DOHH2 (cell line): ENCODE measurements around the gene DCAF8.

Experiments used
- H3F3A ChIP-seq: fragments of 200-600 bp; sonication (generic), shearing (Covaris generic); 2 replicates; pipeline ENCODE4 v1.6.0; 2016; ENCODE audit warnings: antibody characterized with exemption, mild to moderate bottlenecking; ENCODE audit not compliant: control insufficient read depth, insufficient read depth
- H3K27ac ChIP-seq: fragments of 200-600 bp; sonication (generic); 2 replicates; pipeline ENCODE4 v1.5.1; 2014; ENCODE audit warnings: low read depth, mild to moderate bottlenecking, low read length, moderate library complexity
- H3K27me3 ChIP-seq: fragments of 200-600 bp; sonication (generic); 2 replicates; pipeline ENCODE4 v1.6.1; 2014; ENCODE audit warnings: mild to moderate bottlenecking, low read length, mixed read lengths; ENCODE audit not compliant: control insufficient read depth
- H3K36me3 ChIP-seq: fragments of 200-600 bp; sonication (generic); 2 replicates; pipeline ENCODE4 v1.6.1; 2014; ENCODE audit warnings: mild to moderate bottlenecking, low read length, moderate library complexity, mixed read lengths; ENCODE audit not compliant: control insufficient read depth
- H3K4me1 ChIP-seq: fragments of 200-600 bp; sonication (generic); 2 replicates; pipeline ENCODE4 v1.6.1; 2014; ENCODE audit warnings: mild to moderate bottlenecking, low read length, mixed read lengths; ENCODE audit not compliant: control insufficient read depth
- H3K4me2 ChIP-seq: fragments of 200-600 bp; sonication (generic); 2 replicates; pipeline ENCODE4 v1.6.0; 2014; ENCODE audit warnings: mild to moderate bottlenecking, low read length, moderate library complexity
- H3K4me3 ChIP-seq: fragments of 200-600 bp; sonication (generic); 2 replicates; pipeline ENCODE4 v1.5.1; 2014; ENCODE audit warnings: mild to moderate bottlenecking, low read length, mixed read lengths
- H3K79me2 ChIP-seq: fragments of 200-600 bp; sonication (generic); 2 replicates; pipeline ENCODE4 v1.6.1; 2014; ENCODE audit warnings: mild to moderate bottlenecking, low read length, mixed read lengths; ENCODE audit not compliant: control insufficient read depth
- H3K9me2 ChIP-seq: fragments of 200-600 bp; sonication (generic); replicated peaks from 2 replicates; pipeline ENCODE4 v1.6.1; 2014; ENCODE audit warnings: mild to moderate bottlenecking, low read length, mixed read lengths; ENCODE audit not compliant: control insufficient read depth
- H3K9me3 ChIP-seq: fragments of 200-600 bp; sonication (generic); 2 replicates; pipeline ENCODE4 v1.6.1; 2014; ENCODE audit warnings: antibody characterized with exemption, low read length, mixed read lengths; ENCODE audit not compliant: control insufficient read depth, insufficient read depth
- H4K20me1 ChIP-seq: fragments of 200-600 bp; sonication (generic); 2 replicates; pipeline ENCODE4 v1.6.0; 2014; ENCODE audit warnings: low read depth, mild to moderate bottlenecking, antibody characterized with exemption, low read length, moderate library complexity; ENCODE audit not compliant: control insufficient read depth, insufficient read depth
- EZH2phosphoT487 ChIP-seq: fragments of 200-600 bp; sonication (generic); IDR thresholded peaks from 2 replicates; pipeline ENCODE4 v1.6.1; 2017; ENCODE audit warnings: borderline replicate concordance, mild to moderate bottlenecking, antibody characterized with exemption, low read length, moderate library complexity, mixed read lengths
- TF ChIP-seq, protein P1 (sequence below): fragments of 200-600 bp; sonication (generic); IDR thresholded peaks from one replicate; pipeline ENCODE4 v1.5.1; 2014; ENCODE audit warnings: antibody characterized with exemption, mild to moderate bottlenecking, low read depth, low read length; ENCODE audit not compliant: poor library complexity, severe bottlenecking

Gene DCAF8

DNA sequence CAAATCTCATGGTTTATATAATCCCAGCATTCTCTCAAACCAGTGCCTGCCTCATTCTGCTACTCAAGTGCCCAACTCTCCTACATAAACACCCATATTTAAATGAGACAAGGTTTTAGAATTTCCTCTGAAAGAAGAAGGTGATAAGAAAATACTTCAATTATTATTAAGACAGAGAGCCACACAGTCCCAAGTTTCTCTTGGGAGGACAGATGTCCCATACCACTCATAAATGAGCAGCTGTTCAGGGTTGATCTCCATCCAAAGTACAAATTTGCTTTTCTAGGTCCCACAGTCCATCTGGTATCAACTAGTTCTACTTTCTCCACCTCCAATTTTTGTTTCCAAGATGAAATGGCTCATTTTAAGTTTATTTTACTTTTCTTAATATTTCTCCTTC, 11.3 kb downstream of the DCAF8 start:
- no peaks in the 10 kb centered on the region for H3K9me3 ChIP-seq
- H3K4me2 ChIP-seq = no peak overlapping the region
- TF ChIP-seq, protein P1, sequence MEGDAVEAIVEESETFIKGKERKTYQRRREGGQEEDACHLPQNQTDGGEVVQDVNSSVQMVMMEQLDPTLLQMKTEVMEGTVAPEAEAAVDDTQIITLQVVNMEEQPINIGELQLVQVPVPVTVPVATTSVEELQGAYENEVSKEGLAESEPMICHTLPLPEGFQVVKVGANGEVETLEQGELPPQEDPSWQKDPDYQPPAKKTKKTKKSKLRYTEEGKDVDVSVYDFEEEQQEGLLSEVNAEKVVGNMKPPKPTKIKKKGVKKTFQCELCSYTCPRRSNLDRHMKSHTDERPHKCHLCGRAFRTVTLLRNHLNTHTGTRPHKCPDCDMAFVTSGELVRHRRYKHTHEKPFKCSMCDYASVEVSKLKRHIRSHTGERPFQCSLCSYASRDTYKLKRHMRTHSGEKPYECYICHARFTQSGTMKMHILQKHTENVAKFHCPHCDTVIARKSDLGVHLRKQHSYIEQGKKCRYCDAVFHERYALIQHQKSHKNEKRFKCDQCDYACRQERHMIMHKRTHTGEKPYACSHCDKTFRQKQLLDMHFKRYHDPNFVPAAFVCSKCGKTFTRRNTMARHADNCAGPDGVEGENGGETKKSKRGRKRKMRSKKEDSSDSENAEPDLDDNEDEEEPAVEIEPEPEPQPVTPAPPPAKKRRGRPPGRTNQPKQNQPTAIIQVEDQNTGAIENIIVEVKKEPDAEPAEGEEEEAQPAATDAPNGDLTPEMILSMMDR = no peak
- no peak for TF ChIP-seq EZH2phosphoT487
- no peaks in the 10 kb centered on the region for H3F3A ChIP-seq
- H3K27me3 ChIP-seq = no peaks in the 10 kb centered on the region
- peaks cover 71% of the 10 kb centered on the region for H3K79me2 ChIP-seq
- no peak overlapping the region for H3K27ac ChIP-seq
- no peaks in the 10 kb centered on the region for H3K4me1 ChIP-seq
- H3K4me3 ChIP-seq = no peak overlapping the region
- H3K36me3 ChIP-seq = peaks cover 22% of the 10 kb centered on the region
- no peaks in the 10 kb centered on the region for H3K9me2 ChIP-seq
- 0 out of 2 replicates have a peak, but pooled peaks cover 5% of the 10 kb centered on the region for H4K20me1 ChIP-seq

DNA sequence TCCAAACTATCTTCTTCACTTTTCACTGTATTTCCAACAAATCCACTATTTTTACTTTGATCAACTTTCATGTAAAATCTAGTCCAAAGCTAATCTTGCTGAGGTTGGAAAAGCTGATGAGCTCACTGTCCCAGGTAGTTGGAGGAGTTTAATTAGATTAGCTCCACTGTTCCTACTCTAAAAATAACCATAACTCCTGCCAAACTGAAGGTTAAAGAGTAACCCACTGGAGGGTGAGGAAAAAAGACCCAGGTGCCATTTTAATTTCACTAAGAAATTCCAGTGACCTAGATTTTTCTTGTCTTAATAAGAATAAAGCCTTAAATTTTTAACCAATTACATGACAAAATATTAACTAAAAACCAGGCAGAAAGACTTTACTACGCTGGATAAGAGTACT, 15.3 kb downstream of the DCAF8 start:
- Histone ChIP-seq H3K79me2 (peaks cover 73% of the 10 kb centered on the region), H3K4me1 (no peaks in the 10 kb centered on the region), H4K20me1 (0 out of 2 replicates have a peak, but pooled peaks cover 5% of the 10 kb centered on the region)

DNA sequence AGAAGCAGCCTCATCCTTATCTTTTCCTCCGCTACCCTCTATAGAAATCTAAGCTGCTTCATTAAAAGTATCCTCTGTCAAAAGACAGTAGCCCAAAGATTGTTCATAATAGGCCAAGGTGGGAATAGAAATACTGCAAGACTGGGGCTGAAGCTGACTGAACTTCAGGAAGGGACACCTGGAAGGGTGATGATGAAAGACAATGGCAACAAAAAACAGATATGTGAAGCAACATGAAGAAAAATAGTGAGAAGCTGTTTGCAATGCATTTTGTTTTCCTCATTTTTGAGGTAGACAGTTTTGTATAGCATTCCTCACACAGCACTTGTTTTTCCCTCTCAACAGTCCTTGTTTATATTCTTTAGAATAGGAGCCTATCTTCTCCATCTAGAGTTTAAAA, 16.9 kb downstream of the DCAF8 start:
- Histone ChIP-seq H4K20me1 (no peaks in the 10 kb centered on the region), H3K9me3 (no peaks in the 10 kb centered on the region), H3K36me3 (peaks cover 41% of the 10 kb centered on the region), H3K79me2 (peaks cover 60% of the 10 kb centered on the region), H3K4me3 (no peak overlapping the region), H3K4me2 (no peak overlapping the region), H3K9me2 (no peaks in the 10 kb centered on the region), H3K4me1 (no peaks in the 10 kb centered on the region), H3K27me3 (no peaks in the 10 kb centered on the region), H3F3A (no peaks in the 10 kb centered on the region), H3K27ac (no peak overlapping the region)
- TF ChIP-seq, protein P1 = no peak
- TF ChIP-seq EZH2phosphoT487 = no peak

More for the DNA sequence above, 15.3 kb downstream of the DCAF8 start:
- Histone ChIP-seq H3K27ac (no peak overlapping the region), H3F3A (no peaks in the 10 kb centered on the region), H3K27me3 (no peaks in the 10 kb centered on the region), H3K9me3 (no peaks in the 10 kb centered on the region), H3K4me2 (no peak overlapping the region), H3K4me3 (no peak overlapping the region), H3K36me3 (peaks cover 45% of the 10 kb centered on the region), H3K9me2 (no peaks in the 10 kb centered on the region)
- TF ChIP-seq, protein P1 = no peak
- no peak for TF ChIP-seq EZH2phosphoT487
